PC-9 (cell line): Measurements from ENCODE around the gene SLC25A10.

Experiments
- CTCF ChIP-seq: fragments of 200-600 bp; sonication (generic); conservative IDR thresholded peaks from 2 replicates; pipeline ENCODE4 v1.6.1; 2017; ENCODE audit warnings: mixed run types, antibody characterized with exemption, mild to moderate bottlenecking, moderate library complexity
- EZH2 ChIP-seq: fragments of 200-600 bp; sonication (generic); IDR thresholded peaks from 2 replicates; pipeline ENCODE4 v1.8.0; 2017; ENCODE audit warnings: antibody characterized with exemption, low read depth

DNA sequence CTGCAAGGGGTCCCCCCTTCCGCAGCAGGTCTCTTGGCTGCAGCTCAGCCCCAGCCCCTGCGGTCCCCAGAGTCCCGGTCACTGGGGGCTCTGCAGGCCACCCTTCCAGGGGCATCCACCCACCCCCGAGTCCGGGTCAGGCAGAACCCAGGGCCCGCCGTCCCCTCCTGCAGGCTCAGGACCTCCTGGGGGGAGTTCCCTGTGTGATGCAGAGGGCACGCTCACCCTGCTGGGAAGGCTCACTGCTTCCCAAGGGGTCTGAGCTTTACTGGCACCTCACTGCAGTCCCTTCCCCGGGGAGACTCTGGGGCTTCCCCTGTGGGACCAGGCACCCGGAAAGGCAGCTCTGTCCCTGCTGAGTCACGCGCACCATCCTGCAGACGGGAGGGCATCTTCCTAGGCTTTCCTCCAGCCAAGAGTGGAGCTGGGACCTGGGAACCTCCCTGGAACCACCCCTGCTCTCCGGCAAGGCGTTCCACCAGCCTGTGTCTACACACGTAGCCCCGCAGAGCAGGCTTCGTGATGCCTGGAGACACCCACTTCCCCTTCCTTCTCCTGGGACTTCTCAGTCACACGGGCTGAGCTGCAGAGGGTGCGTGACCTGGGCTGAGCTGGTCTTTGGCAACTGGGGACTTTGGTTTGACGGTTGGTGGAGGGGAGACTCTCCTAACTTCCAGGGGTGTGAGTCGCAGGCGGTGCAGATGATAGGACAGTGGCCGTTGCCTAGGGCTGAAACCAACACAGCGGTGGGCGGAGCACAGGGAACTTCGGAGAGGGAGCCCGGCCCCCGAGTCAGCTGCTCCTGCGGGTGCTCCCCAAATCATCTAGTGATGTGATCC is 23.4 kb downstream of the SLC25A10 start:
- TF ChIP-seq CTCF (no peak), EZH2 (no peak)
